NCI-H2081 treated with DMSO at 0.1 percent for 48 hours (cell line): ENCODE results near the gene KRTAP4-9.
"Not testable (repeated sequence)": the region's sequence is repeated elsewhere in the genome, so short reads cannot be mapped to it uniquely, and the experiment has no call there.

Experiments used
- DNase-seq: peaks from one replicate; lab custom pipeline; 2025; lab: John Stamatoyannopoulos, UW

The KRTAP4-9 gene

DNA sequence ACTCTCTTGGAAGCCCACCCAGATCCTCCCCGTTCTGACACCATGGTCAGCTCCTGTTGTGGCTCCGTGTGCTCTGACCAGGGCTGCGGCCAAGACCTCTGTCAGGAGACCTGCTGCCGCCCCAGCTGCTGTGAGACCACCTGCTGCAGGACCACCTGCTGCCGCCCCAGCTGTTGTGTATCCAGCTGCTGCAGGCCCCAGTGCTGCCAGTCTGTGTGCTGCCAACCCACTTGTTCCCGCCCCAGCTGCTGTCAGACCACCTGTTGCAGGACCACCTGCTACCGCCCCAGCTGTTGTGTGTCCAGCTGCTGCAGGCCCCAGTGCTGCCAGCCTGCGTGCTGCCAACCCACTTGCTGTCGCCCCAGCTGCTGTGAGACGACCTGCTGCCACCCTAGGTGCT lies at the start of gene KRTAP4-9:
Gene KRTAP4-9, plus strand, starts transcription at position 43 of the 400 bp plus-strand sequence. Its CDS starts 0 bp downstream, at position 43.
- not testable (repeated sequence) for DNase-seq

DNA sequence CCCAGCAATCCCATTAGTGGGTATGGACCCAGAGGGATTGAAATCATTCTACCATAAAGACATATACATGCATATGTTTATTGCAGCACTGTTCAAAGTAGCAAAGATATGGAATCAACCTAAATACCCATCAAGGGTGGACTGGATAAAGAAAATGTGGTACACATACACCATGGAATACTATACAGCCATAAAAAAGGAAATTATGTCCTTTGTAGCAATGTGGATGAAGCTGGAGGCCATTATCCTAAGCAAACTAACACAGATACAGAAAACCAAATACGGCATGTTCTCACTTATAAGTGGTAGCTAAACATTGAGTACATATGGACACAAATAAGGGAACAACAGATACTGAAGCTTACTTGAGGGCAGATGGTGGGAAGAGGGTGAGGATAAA lies 47.6 kb upstream of the KRTAP4-9 start:
- no peak for DNase-seq

DNA sequence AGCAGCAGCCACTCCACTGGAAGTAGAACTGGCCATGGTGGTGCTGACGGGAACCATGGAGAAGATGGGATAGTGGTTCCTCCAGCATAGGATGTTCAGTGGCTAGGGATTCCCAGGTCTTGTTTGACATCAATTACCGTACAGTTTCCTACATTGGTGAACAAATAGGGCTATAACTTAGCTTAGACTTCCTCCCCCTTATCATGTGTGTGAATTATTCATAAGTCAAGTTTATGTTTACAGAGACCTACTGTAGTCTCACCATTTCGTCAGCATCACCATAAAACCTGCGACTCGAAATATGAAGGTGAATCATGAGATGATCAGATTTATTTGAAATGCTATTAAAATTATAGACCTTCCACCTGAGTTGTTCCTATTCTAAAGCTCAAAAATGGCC lies 46.4 kb upstream of the KRTAP4-9 start:
- no peak for DNase-seq

DNA sequence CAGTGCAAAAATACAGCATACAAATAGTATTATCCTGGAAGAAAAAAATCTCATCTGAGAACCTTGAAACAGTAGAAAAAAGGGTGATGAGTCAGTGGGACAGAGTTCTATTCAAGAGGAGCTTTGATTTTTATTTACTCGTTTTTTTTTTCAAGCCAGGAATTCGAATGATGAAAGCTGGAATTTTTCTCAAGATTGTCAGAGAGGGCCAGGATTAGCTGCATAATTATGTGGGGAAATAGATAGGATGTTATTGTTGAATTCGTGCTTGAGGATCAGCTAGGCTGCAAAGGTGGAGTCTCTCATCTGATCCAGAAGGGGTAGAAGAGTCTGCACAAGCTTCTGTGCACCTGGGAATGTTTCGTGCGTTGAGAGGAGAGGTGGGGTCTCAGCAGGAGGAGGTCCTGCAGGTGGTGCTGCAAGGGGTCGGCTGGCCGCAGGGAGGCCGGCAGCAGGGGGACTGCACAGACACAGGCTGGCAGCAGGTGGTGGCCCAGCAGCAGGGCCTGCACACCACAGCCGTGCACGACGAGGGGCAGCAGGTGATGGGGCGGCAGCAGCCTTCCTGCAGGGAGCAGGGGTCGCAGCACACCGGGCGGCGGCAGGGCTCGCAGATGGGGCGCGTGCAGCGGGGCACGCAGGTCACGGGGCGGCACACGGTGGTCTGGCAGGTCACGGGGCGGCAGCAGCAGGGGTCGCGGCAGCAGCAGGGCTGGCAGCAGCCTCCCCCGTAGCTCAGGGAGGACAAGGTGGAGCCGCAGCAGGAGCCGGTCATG lies 45.7 kb upstream of the KRTAP4-9 start:
- not testable (repeated sequence) for DNase-seq

DNA sequence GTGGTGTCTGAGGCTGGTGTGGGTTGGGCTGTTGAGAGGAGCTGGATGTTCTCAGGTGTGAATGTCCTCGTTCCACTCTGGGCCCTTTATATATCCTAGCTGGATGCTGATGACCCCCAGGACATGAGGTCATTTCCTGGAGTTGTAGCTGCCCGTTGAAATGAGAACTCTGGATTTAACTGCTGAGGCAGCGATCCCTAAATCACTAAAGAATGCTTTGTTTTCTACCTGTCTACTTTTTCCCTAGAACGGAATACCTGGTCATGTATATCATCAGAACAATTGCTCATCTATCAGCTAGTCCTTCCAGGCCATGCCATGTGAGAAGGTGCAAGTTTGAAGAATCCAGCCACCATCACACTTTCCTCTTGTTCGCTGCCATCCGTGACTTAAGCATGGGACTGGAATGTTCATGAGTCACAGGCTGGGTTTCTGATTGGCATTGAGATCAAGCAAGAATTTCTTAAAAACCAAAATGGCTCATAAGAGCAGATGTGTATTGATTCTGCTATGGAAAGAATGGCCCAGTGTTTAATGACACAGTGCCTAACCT lies 45.1 kb upstream of the KRTAP4-9 start, which contains the start of gene KRTAP2-3:
Gene KRTAP2-3, minus strand, starts transcription at position 63 of the 553 bp plus-strand sequence. CDS start 64 bp downstream, outside the sequence.
- no peak for DNase-seq

DNA sequence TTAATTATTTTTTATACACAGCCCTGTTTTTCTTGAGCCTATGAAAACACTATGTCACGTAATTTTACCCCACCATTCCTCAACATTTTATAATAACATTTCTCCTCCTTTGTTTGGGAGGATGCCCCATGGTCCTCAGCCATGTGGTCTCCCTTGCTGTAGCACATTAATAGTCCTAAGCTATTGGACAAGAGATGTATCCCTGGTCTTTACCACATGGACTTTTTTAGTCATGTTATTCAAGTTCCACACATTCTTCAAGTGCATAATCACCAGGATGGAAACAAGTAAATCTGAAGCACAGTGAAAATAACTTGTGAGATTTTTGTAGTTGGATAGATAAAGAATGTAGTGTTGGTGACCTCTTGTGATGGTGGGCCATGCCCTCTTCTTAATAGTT lies 43.2 kb upstream of the KRTAP4-9 start:
- no peak for DNase-seq

DNA sequence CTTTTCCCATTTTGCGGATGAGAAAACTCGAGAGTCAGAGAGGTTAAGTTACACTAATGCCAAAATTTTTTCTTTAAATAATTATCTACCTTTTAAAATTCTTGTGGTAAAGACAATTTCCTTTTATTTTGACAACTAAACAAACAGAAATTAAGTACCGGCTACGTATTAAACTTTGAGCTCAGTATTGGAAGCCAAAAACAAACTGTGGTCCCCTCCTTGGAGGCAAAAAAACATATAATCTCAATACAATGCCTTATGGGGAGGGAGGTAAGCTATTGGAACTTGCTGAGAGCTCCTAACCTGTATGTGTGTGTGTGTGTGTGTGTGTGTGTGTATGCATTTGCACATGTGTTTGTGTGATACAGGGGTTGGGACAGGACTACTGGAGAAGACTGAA lies 41.7 kb upstream of the KRTAP4-9 start:
- no peak for DNase-seq

DNA sequence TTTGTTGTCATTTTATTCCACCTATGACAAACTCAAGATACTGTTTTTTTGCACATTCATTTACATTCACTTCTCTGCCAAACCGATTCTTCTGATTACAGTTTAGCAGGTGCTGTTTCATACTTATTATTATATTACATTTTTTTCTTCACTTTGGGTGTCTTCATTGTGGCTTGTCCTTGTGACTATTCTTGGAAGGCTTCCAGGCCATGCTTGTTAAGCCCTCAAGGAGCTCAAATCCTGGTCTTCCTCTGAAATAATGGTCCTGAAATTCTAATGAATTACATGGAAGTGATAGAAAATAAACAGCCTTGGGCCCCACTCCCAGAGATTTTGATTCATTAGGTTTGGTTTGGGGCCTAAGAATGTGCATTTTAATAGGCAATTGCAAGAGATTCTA lies 40.9 kb upstream of the KRTAP4-9 start:
- no peak for DNase-seq

DNA sequence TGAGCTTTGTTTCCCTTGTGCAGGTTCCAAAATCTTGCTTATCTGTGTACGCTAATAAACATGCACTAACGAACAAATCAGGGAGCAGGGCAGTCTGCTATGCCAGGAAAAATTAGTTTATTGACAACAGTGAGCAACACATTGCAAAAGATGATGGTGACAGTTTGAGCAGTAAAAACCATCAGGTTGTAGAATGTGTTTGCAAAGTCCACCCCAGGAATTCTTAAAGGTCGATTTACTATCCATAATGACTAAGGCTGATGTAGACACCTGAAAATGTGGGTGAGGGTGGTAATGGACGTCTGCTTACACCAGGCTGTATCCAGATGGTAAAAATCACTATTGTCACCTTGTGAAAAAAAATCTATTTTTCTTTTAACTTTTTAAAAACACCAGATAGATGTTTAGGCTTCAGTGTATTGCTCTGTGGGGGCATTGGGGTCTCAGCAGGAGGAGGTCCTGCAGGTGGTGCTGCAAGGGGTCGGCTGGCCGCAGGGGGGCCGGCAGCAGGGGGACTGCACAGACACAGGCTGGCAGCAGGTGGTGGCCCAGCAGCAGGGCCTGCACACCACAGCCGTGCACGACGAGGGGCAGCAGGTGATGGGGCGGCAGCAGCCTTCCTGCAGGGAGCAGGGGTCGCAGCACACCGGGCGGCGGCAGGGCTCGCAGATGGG lies 40.0 kb upstream of the KRTAP4-9 start:
- not testable (repeated sequence) for DNase-seq

DNA sequence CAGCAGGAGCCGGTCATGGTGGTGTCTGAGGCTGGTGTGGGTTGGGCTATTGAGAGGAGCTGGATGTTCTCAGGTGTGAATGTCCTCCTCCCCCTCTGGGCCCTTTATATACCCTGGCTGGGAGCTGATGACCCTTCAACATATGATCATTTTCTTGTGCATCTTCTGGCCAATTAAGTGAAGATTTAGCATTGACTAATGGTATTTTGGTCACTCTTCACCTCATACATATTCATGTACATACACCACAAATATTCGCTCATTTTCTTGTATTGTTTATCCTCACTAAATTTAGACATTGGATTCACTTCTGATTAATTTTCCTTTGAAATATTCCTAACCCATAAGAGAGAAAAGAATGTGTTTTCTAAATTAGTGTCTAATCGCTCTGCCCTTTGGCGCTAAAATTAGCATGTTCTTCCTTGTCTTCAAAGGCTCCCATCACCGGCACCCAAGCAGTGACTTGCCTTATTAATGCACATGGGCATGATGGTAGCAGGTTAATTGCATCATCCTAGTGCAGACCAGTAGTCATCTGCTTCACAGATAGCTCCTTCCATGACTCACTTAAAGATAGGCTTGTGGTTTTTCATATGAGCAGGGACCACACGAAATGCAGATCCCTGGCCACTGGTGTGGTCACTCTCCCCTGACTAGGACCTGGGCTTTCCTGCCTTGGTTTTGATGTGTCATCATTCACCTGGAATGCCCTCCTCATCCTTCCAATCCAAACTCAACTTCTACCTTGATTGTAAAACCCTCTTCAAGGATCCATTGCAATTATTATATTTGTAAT lies 39.2 kb upstream of the KRTAP4-9 start, which contains the start of gene KRTAP2-4:
Gene KRTAP2-4, minus strand, starts transcription at position 51 of the 796 bp plus-strand sequence. Its CDS starts 34 bp downstream, at position 17.
- DNase-seq, result no peak

DNA sequence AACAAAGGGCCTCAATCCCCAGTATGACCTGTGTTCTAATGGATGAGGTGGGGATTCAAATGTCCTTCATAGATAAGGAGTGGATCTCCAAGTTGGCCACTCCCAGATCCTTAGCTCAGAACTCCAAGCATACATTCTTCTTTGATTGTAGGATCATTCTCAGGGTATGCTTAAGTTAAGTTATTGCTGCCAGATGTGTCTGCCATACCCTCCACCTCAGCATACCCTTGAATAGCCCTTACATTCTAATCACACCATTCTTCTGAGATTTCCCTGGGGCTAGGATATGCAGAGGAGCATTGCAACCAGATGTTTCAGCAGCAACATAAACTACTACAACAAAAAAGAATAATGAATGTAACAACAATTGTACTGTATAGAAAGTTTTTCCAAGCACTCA lies 37.9 kb upstream of the KRTAP4-9 start:
- DNase-seq, result no peak

DNA sequence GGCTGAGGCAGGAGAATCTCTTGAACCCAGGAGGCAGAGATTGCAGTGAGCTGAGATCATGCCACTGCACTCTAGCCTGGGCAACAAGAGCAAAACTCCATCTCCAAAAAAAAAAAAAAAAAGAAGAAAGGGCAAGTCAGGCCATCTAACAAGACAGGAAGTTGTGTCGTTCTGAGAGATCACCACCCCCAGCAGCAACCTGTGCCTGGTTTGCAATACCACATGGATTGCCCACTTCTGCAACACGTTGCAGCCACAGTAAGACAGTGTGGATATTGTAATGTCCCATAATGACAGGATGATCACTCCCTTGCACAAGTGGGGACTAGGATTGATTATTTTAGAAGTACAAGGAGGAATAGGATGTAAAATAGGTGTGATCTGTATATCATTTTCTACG lies 36.2 kb upstream of the KRTAP4-9 start:
- no peak for DNase-seq

DNA sequence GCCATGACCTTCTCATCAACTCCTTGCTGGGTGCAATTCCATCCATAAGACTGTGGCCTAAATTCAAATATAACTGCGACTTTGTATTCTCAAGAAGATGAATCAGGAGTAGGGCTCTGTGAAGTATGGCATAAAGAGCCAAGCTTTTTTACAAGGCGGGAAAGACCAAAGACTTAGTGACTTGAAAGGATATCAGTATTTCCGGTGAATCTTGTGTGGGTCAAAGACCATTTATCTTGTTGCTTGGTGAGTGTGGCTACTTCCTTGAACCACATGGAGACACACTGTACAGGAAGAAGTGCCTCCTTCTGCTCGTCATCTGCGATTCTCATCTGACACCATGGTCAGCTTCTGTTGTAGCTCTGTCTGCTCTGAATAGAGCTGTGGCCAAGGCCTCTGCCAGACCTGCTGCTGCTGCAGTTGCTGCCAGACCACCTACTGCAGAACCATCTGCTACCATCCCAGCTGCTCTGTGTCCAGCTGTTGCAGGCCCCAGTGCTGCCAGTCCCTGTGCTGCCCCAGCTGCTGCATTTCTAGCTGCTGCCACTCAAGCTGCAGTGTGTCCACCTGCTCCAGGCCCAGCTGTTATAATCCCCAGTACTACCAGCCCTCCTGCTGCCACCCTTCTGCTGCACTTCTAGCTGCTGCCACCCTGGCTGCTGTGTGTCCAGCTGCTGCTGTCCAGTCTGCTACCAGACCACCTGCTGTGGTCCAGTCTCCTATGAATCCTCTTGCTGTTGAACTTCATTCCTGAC lies 33.4 kb upstream of the KRTAP4-9 start:
- DNase-seq, result no peak

DNA sequence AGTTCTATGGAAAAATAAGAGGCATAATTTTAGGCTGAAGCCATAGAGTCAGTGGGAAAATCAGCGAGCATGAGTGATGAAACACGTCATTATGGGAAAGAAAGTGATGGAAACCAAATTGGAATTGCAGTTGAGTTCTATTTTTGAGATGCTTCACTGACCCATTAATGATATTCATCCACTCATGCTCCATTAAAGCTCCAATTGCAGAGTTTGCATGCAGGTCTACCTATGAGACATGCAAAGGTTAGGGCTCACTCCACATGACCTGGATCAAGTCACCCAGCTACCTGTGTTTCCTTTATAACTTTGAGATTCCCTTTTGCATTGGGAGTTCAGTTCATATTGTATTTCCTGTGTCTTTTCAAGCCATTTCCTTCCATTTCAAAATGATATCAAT lies 31.5 kb upstream of the KRTAP4-9 start:
- no peak for DNase-seq

DNA sequence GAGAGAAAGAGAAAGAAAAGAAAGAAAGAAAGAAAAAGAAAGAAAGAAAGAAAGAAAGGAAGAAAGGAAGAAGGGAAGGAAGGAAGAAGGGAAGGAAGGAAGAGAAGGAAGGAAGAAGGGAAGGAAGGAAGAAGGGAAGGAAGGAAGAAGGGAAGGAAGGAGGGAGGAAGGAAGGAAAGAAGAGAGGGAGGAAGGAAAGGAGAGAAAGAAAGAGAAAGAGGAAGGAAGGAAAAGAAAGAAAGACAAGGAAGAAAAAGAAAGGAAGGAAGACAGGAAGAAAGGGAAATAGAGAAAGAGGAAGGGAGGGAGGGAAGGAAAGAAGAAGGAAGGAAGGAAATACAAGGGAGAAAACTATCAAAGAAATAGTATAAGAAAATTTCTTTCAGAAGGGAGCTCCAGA lies 28.4 kb upstream of the KRTAP4-9 start:
- DNase-seq, result no peak

DNA sequence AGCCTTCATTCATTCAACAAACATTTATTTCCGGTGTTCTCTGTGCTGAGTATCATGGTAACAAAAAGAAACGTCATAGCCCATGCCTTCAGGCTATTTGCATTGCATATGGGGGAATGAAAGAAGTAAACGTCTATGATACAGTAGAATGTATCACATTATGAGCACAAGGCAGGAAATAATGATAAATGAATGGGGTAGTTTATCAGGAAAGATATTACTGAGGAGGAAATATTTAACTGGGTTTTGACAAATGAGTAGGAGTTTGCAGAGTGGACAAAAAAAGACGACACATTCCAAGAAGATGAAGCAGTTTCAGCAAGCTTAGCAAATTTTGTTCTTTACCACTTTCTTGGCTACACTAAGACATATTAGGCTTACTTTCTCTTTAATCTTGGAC lies 22.6 kb upstream of the KRTAP4-9 start:
- no peak for DNase-seq

DNA sequence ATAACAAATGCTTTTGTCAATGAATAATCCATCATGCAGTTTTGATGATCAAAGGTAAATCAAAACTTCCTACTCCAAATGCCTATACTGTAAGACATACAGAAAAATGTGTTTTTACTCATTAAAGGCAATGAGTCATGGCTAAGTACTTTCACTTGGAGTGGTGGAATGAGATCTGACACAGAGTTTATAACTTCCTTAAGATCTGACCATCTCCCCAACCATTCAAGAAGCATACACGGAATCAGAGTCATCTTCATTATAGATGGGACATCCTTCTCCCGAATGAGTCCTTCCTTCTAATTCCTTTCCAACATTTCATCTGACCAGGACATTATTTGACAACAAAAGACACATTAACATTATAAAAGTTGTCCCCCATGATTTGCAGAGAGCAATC lies 21.8 kb upstream of the KRTAP4-9 start:
- not testable (repeated sequence) for DNase-seq

DNA sequence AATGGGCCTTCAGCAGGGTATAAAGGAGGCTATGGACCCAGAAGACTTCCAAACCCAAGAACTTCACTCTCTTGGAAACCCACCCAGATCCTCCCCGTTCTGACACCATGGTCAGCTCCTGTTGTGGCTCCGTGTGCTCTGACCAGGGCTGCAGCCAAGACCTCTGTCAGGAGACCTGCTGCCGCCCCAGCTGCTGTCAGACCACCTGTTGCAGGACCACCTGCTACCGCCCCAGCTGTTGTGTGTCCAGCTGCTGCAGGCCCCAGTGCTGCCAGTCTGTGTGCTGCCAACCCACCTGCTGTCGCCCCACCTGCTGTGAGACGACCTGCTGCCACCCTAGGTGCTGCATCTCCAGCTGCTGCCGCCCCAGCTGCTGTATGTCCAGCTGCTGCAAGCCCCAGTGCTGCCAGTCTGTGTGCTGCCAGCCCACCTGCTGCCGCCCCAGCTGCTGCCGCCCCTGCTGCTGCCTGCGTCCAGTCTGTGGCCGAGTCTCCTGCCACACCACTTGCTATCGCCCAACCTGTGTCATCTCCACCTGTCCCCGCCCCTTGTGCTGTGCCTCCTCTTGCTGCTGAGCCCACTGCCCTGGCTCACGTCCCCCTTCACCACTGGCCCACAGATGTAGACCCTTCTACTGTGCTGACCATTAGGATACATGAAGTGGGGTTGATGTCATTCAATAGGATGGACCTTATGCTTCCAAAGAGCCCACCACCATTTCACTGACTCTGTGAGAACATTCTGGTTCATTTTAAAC lies 20.9 kb upstream of the KRTAP4-9 start, which contains the start of gene KRTAP4-7:
Gene KRTAP4-7, plus strand, starts transcription at position 51 of the 757 bp plus-strand sequence. Its CDS starts 57 bp downstream, at position 108.
- not testable (repeated sequence) for DNase-seq

DNA sequence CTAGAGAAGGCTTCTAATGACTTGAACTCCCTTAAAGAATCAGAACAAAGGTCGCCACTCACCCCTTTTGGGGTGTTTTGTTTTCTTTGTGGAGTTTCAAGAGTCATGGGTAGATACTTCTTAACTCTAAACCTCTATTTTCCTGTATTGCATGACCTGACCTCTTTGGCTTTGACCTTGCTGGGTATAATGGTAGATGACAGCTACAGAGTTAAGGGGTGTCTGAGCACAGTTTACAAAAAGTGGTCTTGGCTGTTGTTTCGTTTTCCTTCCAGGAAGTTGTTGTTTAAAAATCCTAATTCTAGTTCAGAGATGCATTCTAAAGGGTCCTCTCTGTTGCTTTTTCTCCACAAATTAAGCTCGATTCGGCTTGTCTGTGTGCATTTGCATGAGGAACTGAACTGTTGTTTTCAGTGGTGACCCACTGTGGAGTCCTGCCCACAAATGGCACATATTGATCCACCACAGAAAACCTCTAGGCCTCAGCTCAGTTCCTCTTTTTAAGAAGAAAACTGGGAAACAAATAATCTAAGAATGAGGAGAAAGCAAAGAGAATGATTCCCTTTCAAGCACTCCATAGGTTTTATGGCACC lies 16.3 kb upstream of the KRTAP4-9 start:
- DNase-seq, result not testable (repeated sequence)

DNA sequence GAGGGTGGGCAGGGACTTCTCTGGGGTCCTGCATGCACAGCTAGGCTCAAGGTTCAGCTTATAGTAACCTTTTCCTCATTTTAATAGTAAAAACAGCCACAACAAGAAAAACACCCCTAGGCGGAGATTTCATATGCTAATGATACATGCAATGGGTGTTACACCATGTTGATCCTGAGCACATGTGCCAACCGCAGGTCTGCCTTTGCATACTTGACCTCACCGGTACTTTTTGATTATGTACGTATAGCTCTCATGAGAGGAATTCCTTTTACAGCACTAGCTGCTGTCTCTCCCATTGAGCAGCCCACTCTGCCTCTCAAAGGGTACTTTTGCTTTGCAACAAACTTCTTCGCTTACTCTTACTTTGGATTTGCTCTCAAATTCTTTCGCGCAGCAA lies 9.1 kb upstream of the KRTAP4-9 start:
- DNase-seq, result no peak
